GM12872 (cell line): ENCODE measurements around the gene SLC2A9.

Experiments used
- TF ChIP-seq, protein P1 (sequence below): IDR thresholded peaks from 3 replicates; pipeline ENCODE4 v1.5.1; 2011; ENCODE audit warnings: low read depth, mild to moderate bottlenecking, low read length, moderate library complexity; ENCODE audit not compliant: insufficient read depth

SLC2A9 gene

DNA sequence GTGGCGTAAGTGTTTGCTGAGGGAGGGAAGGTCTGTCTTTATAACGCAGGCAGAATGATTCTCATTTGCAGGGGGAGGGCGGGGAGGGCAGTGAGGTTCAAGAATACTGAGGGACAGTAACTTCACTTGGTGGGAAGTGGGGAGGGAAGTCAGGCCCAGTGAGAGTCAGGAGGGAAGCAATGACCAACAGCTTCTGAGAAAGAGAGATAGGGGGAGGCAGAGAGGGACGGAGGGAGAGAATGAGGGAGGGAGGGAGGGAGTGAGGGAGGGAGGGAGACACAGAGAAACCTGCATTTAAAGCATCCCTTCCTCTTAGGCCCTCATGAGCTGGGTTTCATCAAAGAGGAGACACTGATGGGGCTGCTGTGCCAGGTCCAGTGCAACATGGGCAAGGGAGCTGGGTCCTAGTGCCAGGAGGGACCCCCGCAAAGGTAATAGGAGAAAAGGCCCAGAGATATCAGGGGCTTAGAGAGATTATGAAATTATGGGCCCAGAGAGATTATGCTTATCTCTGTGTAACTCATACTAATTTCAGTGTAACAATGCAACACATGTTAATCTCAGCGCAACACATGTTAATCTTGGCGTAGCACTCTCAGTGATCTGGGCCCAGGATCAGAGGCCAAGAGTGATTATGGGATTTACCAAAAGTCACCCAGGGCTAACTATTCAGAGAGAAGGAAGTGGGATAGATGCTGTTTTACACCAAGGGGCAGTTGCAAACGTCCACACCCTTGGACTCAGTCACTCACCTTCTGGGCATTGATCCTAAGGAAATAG lies 127.8 kb downstream of the SLC2A9 start:
- TF ChIP-seq, protein P1, sequence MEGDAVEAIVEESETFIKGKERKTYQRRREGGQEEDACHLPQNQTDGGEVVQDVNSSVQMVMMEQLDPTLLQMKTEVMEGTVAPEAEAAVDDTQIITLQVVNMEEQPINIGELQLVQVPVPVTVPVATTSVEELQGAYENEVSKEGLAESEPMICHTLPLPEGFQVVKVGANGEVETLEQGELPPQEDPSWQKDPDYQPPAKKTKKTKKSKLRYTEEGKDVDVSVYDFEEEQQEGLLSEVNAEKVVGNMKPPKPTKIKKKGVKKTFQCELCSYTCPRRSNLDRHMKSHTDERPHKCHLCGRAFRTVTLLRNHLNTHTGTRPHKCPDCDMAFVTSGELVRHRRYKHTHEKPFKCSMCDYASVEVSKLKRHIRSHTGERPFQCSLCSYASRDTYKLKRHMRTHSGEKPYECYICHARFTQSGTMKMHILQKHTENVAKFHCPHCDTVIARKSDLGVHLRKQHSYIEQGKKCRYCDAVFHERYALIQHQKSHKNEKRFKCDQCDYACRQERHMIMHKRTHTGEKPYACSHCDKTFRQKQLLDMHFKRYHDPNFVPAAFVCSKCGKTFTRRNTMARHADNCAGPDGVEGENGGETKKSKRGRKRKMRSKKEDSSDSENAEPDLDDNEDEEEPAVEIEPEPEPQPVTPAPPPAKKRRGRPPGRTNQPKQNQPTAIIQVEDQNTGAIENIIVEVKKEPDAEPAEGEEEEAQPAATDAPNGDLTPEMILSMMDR = no peak

DNA sequence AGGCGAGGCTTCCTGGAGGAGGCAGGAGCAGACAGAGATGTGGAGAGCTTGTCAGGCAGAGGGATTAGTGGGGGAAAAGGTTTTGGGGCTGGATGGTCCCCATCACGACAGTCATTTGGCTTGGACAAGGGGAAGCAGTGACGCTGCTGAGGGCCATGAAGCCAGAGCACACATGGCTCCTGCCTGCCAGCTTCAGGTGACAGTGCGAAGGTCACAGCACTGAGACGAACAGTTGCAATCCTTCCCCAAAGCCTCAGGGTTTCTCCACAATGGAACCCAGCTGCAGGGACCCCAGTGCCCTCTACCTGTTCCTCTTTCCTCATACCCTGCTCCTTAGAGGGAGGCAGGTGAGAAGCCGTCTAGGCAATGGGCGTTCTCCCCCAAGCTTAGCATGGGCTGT lies 129.6 kb downstream of the SLC2A9 start:
- TF ChIP-seq, protein P1 = no peak

DNA sequence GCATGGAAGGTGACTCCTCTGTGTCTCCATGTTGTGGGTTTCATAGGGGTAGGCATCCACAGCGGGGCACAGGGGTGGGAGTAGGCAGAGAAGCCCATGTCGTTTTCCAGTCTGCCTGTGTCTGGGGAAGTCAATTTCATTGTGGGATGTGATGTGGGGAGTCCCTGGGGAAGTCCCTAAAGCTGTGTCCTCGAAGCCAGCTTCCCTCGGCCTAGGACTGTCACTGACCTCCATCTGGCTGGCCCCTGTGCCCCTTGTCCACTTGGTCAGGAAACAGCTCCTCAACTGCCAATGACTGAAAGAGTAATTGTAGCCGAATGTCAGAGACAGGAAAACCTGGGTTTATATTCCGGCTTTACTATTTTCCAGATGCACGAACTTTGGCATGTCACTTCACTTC lies 130.2 kb downstream of the SLC2A9 start:
- TF ChIP-seq, protein P1 = no peak

DNA sequence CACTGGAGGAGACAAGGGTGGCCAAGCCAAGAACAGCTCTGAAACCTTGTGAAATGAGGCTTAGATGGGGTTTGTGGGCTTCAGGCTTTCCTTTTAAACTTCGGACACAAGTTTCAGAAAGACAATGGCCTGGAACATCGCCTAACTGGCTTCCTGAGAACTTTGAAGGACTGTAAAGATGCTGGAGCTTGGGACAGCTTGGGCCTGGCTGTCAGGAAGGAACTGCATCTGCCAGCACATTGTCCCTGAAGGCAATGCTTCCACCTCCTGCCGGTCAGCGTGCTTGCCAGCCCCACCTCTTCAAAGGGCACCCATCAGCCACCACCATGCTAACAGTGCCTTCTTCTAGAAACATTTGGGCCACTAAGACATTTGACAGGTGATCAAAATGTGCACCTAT lies 132.0 kb downstream of the SLC2A9 start:
- TF ChIP-seq, protein P1 = no peak

DNA sequence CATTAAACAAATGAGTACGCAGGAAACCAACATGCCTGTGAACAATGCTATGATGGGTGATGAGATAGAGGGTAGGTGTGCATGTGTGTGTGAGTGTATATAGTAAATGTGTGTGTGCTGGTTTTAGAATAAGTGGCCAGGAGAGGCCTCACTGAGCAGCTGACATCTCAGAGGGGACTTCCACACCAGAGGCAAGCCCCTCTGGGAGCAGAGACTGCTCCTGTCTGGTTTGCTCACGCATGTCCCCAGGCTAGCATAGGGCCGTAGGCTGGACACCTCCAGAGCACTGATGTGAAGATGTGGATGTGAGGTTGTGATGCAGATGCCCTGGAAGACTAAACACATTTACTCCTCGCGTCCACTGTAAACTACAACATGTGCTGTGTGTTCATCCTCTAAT lies 135.3 kb downstream of the SLC2A9 start:
- TF ChIP-seq, protein P1 = no peak

DNA sequence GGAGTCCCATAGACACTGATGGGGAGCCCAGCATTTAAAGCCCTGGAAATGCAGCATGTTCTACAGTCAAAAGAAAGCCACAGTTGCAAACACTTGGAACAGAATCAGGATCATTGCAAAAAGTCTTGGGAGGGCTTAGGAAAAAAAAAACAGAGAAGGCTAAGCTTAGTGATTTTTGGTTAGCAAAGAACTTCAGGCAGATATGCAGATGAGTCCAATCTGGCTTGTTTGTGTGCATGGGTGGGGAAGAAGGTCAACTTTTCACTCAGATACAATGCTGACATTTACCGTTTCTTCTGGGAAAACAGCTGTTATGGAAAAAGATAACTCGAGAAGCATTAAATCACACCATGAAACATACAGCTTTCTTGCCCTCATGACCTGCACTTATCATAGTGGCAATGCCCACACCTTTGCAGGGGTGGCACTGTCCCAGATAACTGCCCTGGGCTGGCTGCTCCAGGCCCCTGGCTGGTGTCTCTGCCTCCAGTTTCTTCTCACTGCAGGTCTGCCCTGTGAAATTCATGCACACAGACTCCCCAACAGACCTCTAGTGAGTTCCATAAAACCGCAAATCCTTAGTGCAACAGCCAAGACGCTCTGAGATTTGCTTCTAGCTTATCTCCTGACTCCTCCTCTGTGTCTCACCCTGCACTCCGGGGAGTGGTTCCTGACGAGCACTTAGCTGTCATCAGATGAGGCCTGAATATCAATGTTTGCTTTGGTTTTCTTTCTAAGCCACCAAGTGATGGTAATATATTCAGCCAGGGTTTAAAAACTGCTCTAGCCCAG lies 140.7 kb downstream of the SLC2A9 start:
- TF ChIP-seq, protein P1 = no peak

DNA sequence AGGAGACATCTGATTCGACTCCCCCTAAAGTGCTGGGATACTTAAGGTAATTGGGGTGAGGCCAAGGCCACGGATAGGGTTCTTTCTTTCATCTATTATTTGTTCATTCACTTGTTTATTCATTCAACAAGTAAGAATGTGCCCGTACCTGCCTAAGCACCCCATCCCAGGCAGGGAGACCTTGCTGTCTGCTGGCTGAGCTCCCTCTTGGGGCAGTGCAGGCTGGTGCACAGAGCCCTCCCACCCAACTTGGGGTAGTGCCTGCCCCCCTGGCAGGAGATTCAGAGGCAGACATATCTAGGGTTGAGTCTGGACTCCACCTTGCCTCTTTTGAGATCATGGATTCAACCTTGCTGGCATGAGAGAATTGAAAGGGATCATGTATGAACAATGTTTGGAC lies 144.2 kb downstream of the SLC2A9 start:
- TF ChIP-seq, protein P1 = no peak
